HFFc6 (cell line): Measurements from ENCODE around the gene DLL4. TPM values are rescaled to one million over a fixed set of nuclear protein-coding genes. Genes with fewer than 3 reads are reported as not detected.
"Not testable (repeated sequence)": the region's sequence is repeated elsewhere in the genome, so short reads cannot be mapped to it uniquely, and the experiment has no call there.

Experiments used
- DNase-seq: peaks from one replicate; pipeline ENCODE4 v3.0.0-alpha.2; 2018
- H3K27ac Mint-ChIP-seq: 2 replicates; pipeline ENCODE4 v1.8.0; 2020; ENCODE audit warnings: mild to moderate bottlenecking, mixed read lengths
- H3K27me3 Mint-ChIP-seq: 2 replicates; pipeline ENCODE4 v1.8.0; 2021; ENCODE audit warnings: mild to moderate bottlenecking, moderate library complexity, mixed read lengths; ENCODE audit not compliant: insufficient read depth
- H3K36me3 Mint-ChIP-seq: 2 replicates; pipeline ENCODE4 v1.8.0; 2021; ENCODE audit warnings: low read depth, mixed read lengths
- H3K4me1 Mint-ChIP-seq: 2 replicates; pipeline ENCODE4 v1.8.0; 2020; ENCODE audit warnings: low read depth, mixed read lengths
- H3K4me3 Mint-ChIP-seq: 2 replicates; pipeline ENCODE4 v1.8.0; 2020; ENCODE audit warnings: mild to moderate bottlenecking, moderate library complexity, mixed read lengths
- H3K9me3 Mint-ChIP-seq: 2 replicates; pipeline ENCODE4 v1.8.0; 2020; ENCODE audit warnings: mild to moderate bottlenecking, mixed read lengths
- CTCF ChIP-seq: fragments of 200-600 bp; sonication (generic); IDR thresholded peaks from 2 replicates; pipeline ENCODE4 v1.5.0; 2021; ENCODE audit warnings: antibody characterized with exemption, mild to moderate bottlenecking
- total RNA-seq, 6 experiments: library from RNA; stranded (reverse); fragmentation: NEBNext Ultra II Directional; extraction: Animal tissue kit (Norgen Biotek cat#: 25700); gene quantifications; 2 replicates in 1 of 6; 3 replicates in 5 of 6; pipeline ENCODE4 v1.2.3, GENCODE V29; 2021

Gene DLL4
- total RNA-seq, 6 experiments from 2014 or later, result 0.05 to 0.11 TPM; not detected in 4

GRCh38 chr15:40949756-40950207 lies 20.6 kb downstream of the DLL4 start:
- Mint-ChIP-seq H3K27ac (no peak overlapping the region), H3K27me3 (no peaks in the 10 kb centered on the region; the same call in 1 of the 2 replicates), H3K9me3 (no peaks in the 10 kb centered on the region), H3K4me1 (peaks cover 25% of the 10 kb centered on the region), H3K4me3 (no peak overlapping the region), H3K36me3 (no peaks in the 10 kb centered on the region)
- no peak for TF ChIP-seq CTCF
- DNase-seq, result no peak

- no peak for TF ChIP-seq CTCF
- Mint-ChIP-seq H3K4me1 (peaks cover 36% of the 10 kb centered on the region), H3K27ac (peak overlapping the region; percentile 22; the same call in 1 of the 2 replicates), H3K36me3 (peaks cover 5% of the 10 kb centered on the region; the same call in 1 of the 2 replicates), H3K4me3 (no peak overlapping the region; the same call in 1 of the 2 replicates), H3K9me3 (no peaks in the 10 kb centered on the region), H3K27me3 (no peaks in the 10 kb centered on the region; the same call in 1 of the 2 replicates)
- DNase-seq, result no peak
Measured at GRCh38 chr15:40951764-40952163, 22.6 kb downstream of the DLL4 start.

GRCh38 chr15:40952301-40952900 lies 23.3 kb downstream of the DLL4 start:
- TF ChIP-seq CTCF, result no peak
- Mint-ChIP-seq H3K4me1 (peaks cover 36% of the 10 kb centered on the region), H3K27me3 (no peaks in the 10 kb centered on the region; the same call in 1 of the 2 replicates), H3K36me3 (peaks cover 5% of the 10 kb centered on the region; the same call in 1 of the 2 replicates), H3K9me3 (no peaks in the 10 kb centered on the region), H3K27ac (peak overlapping the region; percentile 83), H3K4me3 (peak overlapping the region; percentile 93)
- no peak for DNase-seq

- TF ChIP-seq CTCF, result peak; percentile 24; the same call in 1 of the 2 replicates
- H3K27me3 Mint-ChIP-seq, result peaks cover 2% of the 10 kb centered on the region
- DNase-seq, result peak; percentile 94
- peak within 1 kb of the TSS; percentile 83 for H3K27ac Mint-ChIP-seq
- H3K4me1 Mint-ChIP-seq, result peaks cover 36% of the 10 kb centered on the region
- peaks cover 5% of the 10 kb centered on the region; the same call in 1 of the 2 replicates for H3K36me3 Mint-ChIP-seq
- H3K9me3 Mint-ChIP-seq, result no peaks in the 10 kb centered on the region
- peak within 1 kb of the TSS; percentile 93 for H3K4me3 Mint-ChIP-seq
Measured at GRCh38 chr15:40952901-40953712, 24.0 kb downstream of the DLL4 start, which contains the start of gene CHAC1. Gene CHAC1 (plus strand): TSS chr15:40953471. CDS start chr15:40953584, 113 bp downstream.

- H3K36me3 Mint-ChIP-seq, result peaks cover 5% of the 10 kb centered on the region; the same call in 1 of the 2 replicates
- H3K4me3 Mint-ChIP-seq, result peak overlapping the region; percentile 93
- 0 out of 2 replicates have a peak, but pooled peaks have one; percentile 0 for TF ChIP-seq CTCF
- H3K4me1 Mint-ChIP-seq, result peaks cover 36% of the 10 kb centered on the region
- no peaks in the 10 kb centered on the region for H3K9me3 Mint-ChIP-seq
- DNase-seq, result no peak
- peaks cover 4% of the 10 kb centered on the region for H3K27me3 Mint-ChIP-seq
- peak overlapping the region; percentile 83 for H3K27ac Mint-ChIP-seq
Measured at GRCh38 chr15:40953713-40954074, 24.6 kb downstream of the DLL4 start.

- not testable (repeated sequence) for H3K27me3 Mint-ChIP-seq, H3K9me3 Mint-ChIP-seq, DNase-seq, H3K36me3 Mint-ChIP-seq
- Mint-ChIP-seq H3K4me1 (peaks cover 36% of the 10 kb centered on the region), H3K27ac (peak overlapping the region; percentile 83), H3K4me3 (peak overlapping the region; percentile 93)
Measured at GRCh38 chr15:40954158-40954848, 25.2 kb downstream of the DLL4 start.
